BJ (cell line): ENCODE data around the gene RUVBL1. TPM values are rescaled to one million over a fixed set of nuclear protein-coding genes. Genes with fewer than 3 reads are reported as not detected.

Experiments
- CTCF ChIA-PET: fragments of 350-600 bp; formaldehyde crosslinking; extraction: SDS; loops from one replicate; lab custom pipeline; 2021; ENCODE audit warnings: antibody characterized with exemption, inconsistent platforms; lab: Yijun Ruan, JAX
- POLR2A ChIA-PET: fragments of 300-600 bp; sonication (Branson Sonifier 250); formaldehyde crosslinking; extraction: SDS; loops from one replicate; lab custom pipeline; 2021; ENCODE audit warnings: antibody characterized with exemption; lab: Charles Lee
- DNase-seq: peaks from one replicate; pipeline ENCODE4 v3.0.0-alpha.2; 2011; ENCODE audit warnings: low read depth
- H3K27me3 ChIP-seq: 2 replicates; pipeline ENCODE4 v1.6.0; 2011; ENCODE audit warnings: low read length; ENCODE audit not compliant: control insufficient read depth, insufficient read depth
- H3K36me3 ChIP-seq: 2 replicates; pipeline ENCODE4 v1.5.1; 2011; ENCODE audit warnings: low read length; ENCODE audit not compliant: control insufficient read depth, insufficient read depth
- H3K4me3 ChIP-seq: 2 replicates; pipeline ENCODE4 v1.5.1; 2011; ENCODE audit warnings: low read depth, mild to moderate bottlenecking, control low read depth, low read length
- CTCF ChIP-seq: IDR thresholded peaks from 2 replicates; pipeline ENCODE4 v1.5.1; 2011; ENCODE audit warnings: low read depth, mild to moderate bottlenecking, control low read depth, inconsistent platforms, low read length, moderate library complexity; ENCODE audit not compliant: insufficient read depth
- polyA plus RNA-seq: library from polyadenylated mRNA; depleted of rRNA; stranded (reverse); fragments of >200 nt; gene quantifications from 2 replicates; pipeline ENCODE4 v1.2.3, GENCODE V29; 2011

RUVBL1 gene
- polyA plus RNA-seq, 1 experiment = 67.6 TPM

GRCh38 chr3:128080323-128081080, 43.1 kb downstream of the RUVBL1 start:
- CTCF ChIA-PET = interaction anchor here (0.6 to 2.5 kb wide), 6 partner anchors 13 to 680 kb away, joined by 3 to 20 read pairs (median 4); no protein-coding TSS in a partner anchor
- no peak for TF ChIP-seq CTCF
- H3K27me3 ChIP-seq = no peaks in the 10 kb centered on the region
- peaks cover 6% of the 10 kb centered on the region for H3K36me3 ChIP-seq
- POLR2A ChIA-PET = no interaction called here
- H3K4me3 ChIP-seq = no peak overlapping the region
- peak; percentile 71 for DNase-seq

GRCh38 chr3:128079823-128080222, 43.8 kb downstream of the RUVBL1 start:
- H3K36me3 ChIP-seq = peaks cover 6% of the 10 kb centered on the region
- H3K4me3 ChIP-seq = no peak overlapping the region
- no peak for TF ChIP-seq CTCF
- DNase-seq = no peak
- ChIA-PET CTCF (interaction anchor here (1.0 to 2.5 kb wide), 7 partner anchors 11 to 528 kb away, joined by 3 to 20 read pairs (median 4); no protein-coding TSS in a partner anchor), POLR2A (no interaction called here)
- no peaks in the 10 kb centered on the region for H3K27me3 ChIP-seq

GRCh38 chr3:128078875-128079274, 44.7 kb downstream of the RUVBL1 start:
- TF ChIP-seq CTCF = no peak
- Histone ChIP-seq H3K4me3 (no peak overlapping the region), H3K27me3 (no peaks in the 10 kb centered on the region), H3K36me3 (peaks cover 6% of the 10 kb centered on the region)
- no peak for DNase-seq
- CTCF ChIA-PET = interaction anchor here (1.0 to 2.5 kb wide), 7 partner anchors 11 to 529 kb away, joined by 3 to 20 read pairs (median 4); no protein-coding TSS in a partner anchor
- POLR2A ChIA-PET = no interaction called here

- TF ChIP-seq CTCF = no peak
- ChIA-PET CTCF (interaction anchor here (1.0 to 2.5 kb wide), 5 partner anchors 11 to 530 kb away, joined by 4 to 20 read pairs (median 6); no protein-coding TSS in a partner anchor), POLR2A (no interaction called here)
- no peak overlapping the region for H3K4me3 ChIP-seq
- no peak for DNase-seq
- no peaks in the 10 kb centered on the region for H3K27me3 ChIP-seq
- H3K36me3 ChIP-seq = peaks cover 5% of the 10 kb centered on the region
These were observed 45.3 kb downstream of the RUVBL1 start for GRCh38 chr3:128078322-128078721.

- H3K36me3 ChIP-seq = peaks cover 9% of the 10 kb centered on the region
- no peaks in the 10 kb centered on the region for H3K27me3 ChIP-seq
- TF ChIP-seq CTCF = no peak
- POLR2A ChIA-PET = interaction anchor here (0.6 kb wide), 1 partner anchor 18 kb away, joined by 4 read pairs; no protein-coding TSS in a partner anchor
- DNase-seq = no peak
- H3K4me3 ChIP-seq = no peak overlapping the region
- CTCF ChIA-PET = interaction anchor here (1.0 to 2.4 kb wide), 2 partner anchors 11 to 22 kb away, joined by 4 to 9 read pairs; no protein-coding TSS in a partner anchor
These were observed 45.9 kb downstream of the RUVBL1 start for GRCh38 chr3:128077665-128078064.
